ENCODE results near the gene TMEM263. TPM values are rescaled to one million over a fixed set of nuclear protein-coding genes. Genes with fewer than 3 reads are reported as not detected.

TMEM263 gene
- total RNA-seq, 2 donors from 2014 or later, result 25.7 to 39.3 TPM

GRCh38 chr12:106942775-106943174 is 12.9 kb upstream of the TMEM263 start:
- H3K27ac Mint-ChIP-seq, result no peak overlapping the region
- H3K4me3 ChIP-seq (ENCODE audit: low read length), result no peak overlapping the region
- H3K4me1 ChIP-seq (ENCODE audit: control insufficient read depth, insufficient read depth, low read length), result no peaks in the 10 kb centered on the region
- no peaks in the 10 kb centered on the region for H3K36me3 ChIP-seq (ENCODE audit: control insufficient read depth, insufficient read depth, low read length)
- H3K36me3 Mint-ChIP-seq (ENCODE audit: low read depth), result no peaks in the 10 kb centered on the region
- 88 to 100% methylated on average over 1 to 2 of the region's 2 CpGs for WGBS, 2 experiments (ENCODE audit: insufficient coverage in 1 of 2, insufficient read length in 1 of 2)
- no peak overlapping the region for H3K4me3 Mint-ChIP-seq
- H3K27me3 Mint-ChIP-seq (ENCODE audit: insufficient read depth), result no peaks in the 10 kb centered on the region
- DNase-seq, result no peak
- H3K9ac ChIP-seq (ENCODE audit: extremely low read depth, low read length, poor library complexity, severe bottlenecking), result no peak overlapping the region
- peaks cover 68% of the 10 kb centered on the region for H3K9me3 ChIP-seq (ENCODE audit: control insufficient read depth, low read length)
- H3K27me3 ChIP-seq (ENCODE audit: control insufficient read depth, insufficient read depth, low read length, poor library complexity, severe bottlenecking), result no peaks in the 10 kb centered on the region
- peaks cover 63% of the 10 kb centered on the region for H3K9me3 Mint-ChIP-seq
- no peak for TF ChIP-seq CTCF (conservative IDR thresholded peaks at IDR 0.05)
- no peak overlapping the region for H3K27ac ChIP-seq (ENCODE audit: low read depth, low read length)
- H3K4me1 Mint-ChIP-seq, result no peaks in the 10 kb centered on the region

- Histone ChIP-seq H3K9ac (ENCODE audit: extremely low read depth, low read length, poor library complexity, severe bottlenecking) (no peak overlapping the region), H3K4me1 (ENCODE audit: control insufficient read depth, insufficient read depth, low read length) (no peaks in the 10 kb centered on the region), H3K36me3 (ENCODE audit: control insufficient read depth, insufficient read depth, low read length) (no peaks in the 10 kb centered on the region), H3K27ac (ENCODE audit: low read depth, low read length) (no peak overlapping the region), H3K9me3 (ENCODE audit: control insufficient read depth, low read length) (peaks cover 60% of the 10 kb centered on the region), H3K4me3 (ENCODE audit: low read length) (no peak overlapping the region), H3K27me3 (ENCODE audit: control insufficient read depth, insufficient read depth, low read length, poor library complexity, severe bottlenecking) (no peaks in the 10 kb centered on the region)
- no peaks in the 10 kb centered on the region for H3K36me3 Mint-ChIP-seq (ENCODE audit: low read depth)
- DNase-seq, result no peak
- H3K4me3 Mint-ChIP-seq, result no peak overlapping the region
- no peaks in the 10 kb centered on the region for H3K4me1 Mint-ChIP-seq
- WGBS, 2 experiments (ENCODE audit: insufficient coverage in 1 of 2, insufficient read length in 1 of 2), result no CpG with 5 or more reads among the region's 1 CpG
- H3K27ac Mint-ChIP-seq, result no peak overlapping the region
- peaks cover 72% of the 10 kb centered on the region for H3K9me3 Mint-ChIP-seq
- H3K27me3 Mint-ChIP-seq (ENCODE audit: insufficient read depth), result peaks cover 9% of the 10 kb centered on the region
- no peak for TF ChIP-seq CTCF (conservative IDR thresholded peaks at IDR 0.05)
Measured at GRCh38 chr12:106945261-106945851, 10.4 kb upstream of the TMEM263 start.

- H3K36me3 Mint-ChIP-seq (ENCODE audit: low read depth), result no peaks in the 10 kb centered on the region
- no peaks in the 10 kb centered on the region for H3K36me3 ChIP-seq (ENCODE audit: control insufficient read depth, insufficient read depth, low read length)
- peaks cover 53% of the 10 kb centered on the region for H3K9me3 ChIP-seq (ENCODE audit: control insufficient read depth, low read length)
- TF ChIP-seq CTCF (conservative IDR thresholded peaks at IDR 0.05), result no peak
- H3K9ac ChIP-seq (ENCODE audit: extremely low read depth, low read length, poor library complexity, severe bottlenecking), result no peak overlapping the region
- peaks cover 19% of the 10 kb centered on the region for H3K27me3 Mint-ChIP-seq (ENCODE audit: insufficient read depth)
- H3K9me3 Mint-ChIP-seq, result peaks cover 67% of the 10 kb centered on the region
- no peak overlapping the region for H3K27ac Mint-ChIP-seq
- no peak for DNase-seq
- H3K27ac ChIP-seq (ENCODE audit: low read depth, low read length), result no peak overlapping the region
- no peaks in the 10 kb centered on the region for H3K27me3 ChIP-seq (ENCODE audit: control insufficient read depth, insufficient read depth, low read length, poor library complexity, severe bottlenecking)
- H3K4me1 Mint-ChIP-seq, result no peaks in the 10 kb centered on the region
- no peak overlapping the region for H3K4me3 ChIP-seq (ENCODE audit: low read length)
- H3K4me1 ChIP-seq (ENCODE audit: control insufficient read depth, insufficient read depth, low read length), result no peaks in the 10 kb centered on the region
- no peak overlapping the region for H3K4me3 Mint-ChIP-seq
Measured at GRCh38 chr12:106947461-106947860, 8.2 kb upstream of the TMEM263 start.
